Measurements from ENCODE around the gene CEP72. TPM values are rescaled to one million over a fixed set of nuclear protein-coding genes. Genes with fewer than 3 reads are reported as not detected.

The CEP72 gene
- total RNA-seq, 3 donors from 2014 or later: 1.9 to 10.5 (median 4.3) TPM

DNA sequence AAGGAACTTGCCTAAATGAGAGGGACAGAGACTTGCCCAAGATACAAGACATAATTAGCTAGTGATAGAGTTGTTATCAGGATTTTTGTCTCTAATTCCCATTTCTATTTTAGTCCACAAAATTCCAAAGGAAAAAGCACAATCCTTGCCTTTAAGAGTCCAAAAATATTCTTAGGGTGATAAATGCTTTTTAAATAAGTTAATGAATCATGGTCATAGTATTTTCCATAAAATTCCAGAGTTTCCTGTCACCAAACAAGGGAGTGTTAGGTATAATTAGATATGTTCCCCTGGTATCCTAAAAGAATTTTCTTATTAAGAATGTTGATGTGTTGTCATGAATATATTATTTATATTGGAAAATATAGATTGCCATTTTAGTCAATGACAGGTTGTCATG lies 21.8 kb upstream of the CEP72 start:
- no peak overlapping the region for H3K4me3 ChIP-seq
- no peak for DNase-seq (ENCODE audit: low spot score in 2 of 2)
- no peak overlapping the region for H3K27ac ChIP-seq
- no peaks in the 10 kb centered on the region for H3K9me3 ChIP-seq
- peaks cover 0 to 56% of the 10 kb centered on the region in 2 donors for H3K27me3 ChIP-seq
- H3K36me3 ChIP-seq: no peaks in the 10 kb centered on the region
- TF ChIP-seq, protein P1, sequence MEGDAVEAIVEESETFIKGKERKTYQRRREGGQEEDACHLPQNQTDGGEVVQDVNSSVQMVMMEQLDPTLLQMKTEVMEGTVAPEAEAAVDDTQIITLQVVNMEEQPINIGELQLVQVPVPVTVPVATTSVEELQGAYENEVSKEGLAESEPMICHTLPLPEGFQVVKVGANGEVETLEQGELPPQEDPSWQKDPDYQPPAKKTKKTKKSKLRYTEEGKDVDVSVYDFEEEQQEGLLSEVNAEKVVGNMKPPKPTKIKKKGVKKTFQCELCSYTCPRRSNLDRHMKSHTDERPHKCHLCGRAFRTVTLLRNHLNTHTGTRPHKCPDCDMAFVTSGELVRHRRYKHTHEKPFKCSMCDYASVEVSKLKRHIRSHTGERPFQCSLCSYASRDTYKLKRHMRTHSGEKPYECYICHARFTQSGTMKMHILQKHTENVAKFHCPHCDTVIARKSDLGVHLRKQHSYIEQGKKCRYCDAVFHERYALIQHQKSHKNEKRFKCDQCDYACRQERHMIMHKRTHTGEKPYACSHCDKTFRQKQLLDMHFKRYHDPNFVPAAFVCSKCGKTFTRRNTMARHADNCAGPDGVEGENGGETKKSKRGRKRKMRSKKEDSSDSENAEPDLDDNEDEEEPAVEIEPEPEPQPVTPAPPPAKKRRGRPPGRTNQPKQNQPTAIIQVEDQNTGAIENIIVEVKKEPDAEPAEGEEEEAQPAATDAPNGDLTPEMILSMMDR (IDR thresholded peaks at IDR 0.05): no peak
- TF ChIP-seq POLR2AphosphoS5 (IDR thresholded peaks at IDR 0.05): no peak
- no peak for TF ChIP-seq POLR2A (IDR thresholded peaks at IDR 0.05)
- intact Hi-C loops (cut with DNase I; ENCODE audit: low total_unique reads): no loop called here
- H3K4me1 ChIP-seq: no peaks in the 10 kb centered on the region

DNA sequence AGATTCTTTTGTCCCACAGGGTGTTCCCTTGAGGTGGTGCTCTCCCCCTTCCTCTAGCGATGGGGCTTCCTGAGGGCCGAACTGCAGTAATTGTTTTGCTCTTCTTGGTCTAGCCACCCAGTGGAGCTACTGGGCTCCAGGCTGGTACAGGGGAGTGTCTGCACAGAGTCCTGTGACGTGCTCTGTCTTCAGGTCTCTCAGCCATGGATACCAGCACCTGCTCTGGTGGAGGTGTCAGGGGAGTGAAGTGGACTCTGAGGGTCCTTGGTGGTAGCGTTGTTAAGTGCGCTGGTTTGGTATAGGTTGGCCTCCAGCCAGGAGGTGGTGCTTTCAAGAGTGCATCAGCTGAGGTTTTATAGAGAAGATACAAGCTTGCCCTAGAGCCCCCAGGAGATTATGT lies 20.4 kb upstream of the CEP72 start:
- TF ChIP-seq, protein P1 (IDR thresholded peaks at IDR 0.05): no peak
- TF ChIP-seq POLR2A (IDR thresholded peaks at IDR 0.05) (no peak), POLR2AphosphoS5 (IDR thresholded peaks at IDR 0.05) (no peak)
- Histone ChIP-seq H3K9me3 (no peaks in the 10 kb centered on the region), H3K27ac (no peak overlapping the region), H3K4me1 (no peaks in the 10 kb centered on the region), H3K4me3 (no peak overlapping the region), H3K27me3 (peaks cover 0 to 59% of the 10 kb centered on the region in 2 donors), H3K36me3 (no peaks in the 10 kb centered on the region)
- no peak for DNase-seq (ENCODE audit: low spot score in 2 of 2)
- intact Hi-C loops (cut with DNase I; ENCODE audit: low total_unique reads): no loop called here

DNA sequence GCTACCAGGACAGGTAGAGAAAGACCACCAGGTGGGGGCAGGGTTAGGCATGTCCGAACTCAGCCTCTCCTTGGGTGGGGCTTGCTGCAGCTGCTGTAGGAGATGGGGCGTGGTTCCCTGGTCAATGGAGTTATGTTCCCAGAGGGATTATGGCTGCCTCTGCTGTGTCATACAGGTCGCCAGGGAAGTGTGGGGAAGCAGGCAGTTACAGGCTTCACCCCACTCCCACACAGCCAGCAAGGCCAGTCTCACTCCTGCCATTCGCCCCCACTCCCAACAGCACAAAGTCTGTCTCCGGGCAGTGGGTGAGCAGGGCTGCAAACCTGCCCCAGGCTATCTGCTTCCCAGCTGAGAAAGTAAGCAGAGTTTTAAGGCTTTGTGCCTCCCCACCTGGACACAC lies 20.0 kb upstream of the CEP72 start:
- Histone ChIP-seq H3K36me3 (no peaks in the 10 kb centered on the region), H3K27ac (no peak overlapping the region), H3K27me3 (peaks cover 0 to 55% of the 10 kb centered on the region in 2 donors), H3K4me1 (no peaks in the 10 kb centered on the region), H3K9me3 (no peaks in the 10 kb centered on the region), H3K4me3 (no peak overlapping the region)
- DNase-seq (ENCODE audit: low spot score in 2 of 2): no peak
- intact Hi-C loops (cut with DNase I; ENCODE audit: low total_unique reads): no loop called here
- TF ChIP-seq POLR2AphosphoS5 (IDR thresholded peaks at IDR 0.05) (no peak), POLR2A (IDR thresholded peaks at IDR 0.05) (no peak)
- TF ChIP-seq, protein P1 (IDR thresholded peaks at IDR 0.05): no peak

DNA sequence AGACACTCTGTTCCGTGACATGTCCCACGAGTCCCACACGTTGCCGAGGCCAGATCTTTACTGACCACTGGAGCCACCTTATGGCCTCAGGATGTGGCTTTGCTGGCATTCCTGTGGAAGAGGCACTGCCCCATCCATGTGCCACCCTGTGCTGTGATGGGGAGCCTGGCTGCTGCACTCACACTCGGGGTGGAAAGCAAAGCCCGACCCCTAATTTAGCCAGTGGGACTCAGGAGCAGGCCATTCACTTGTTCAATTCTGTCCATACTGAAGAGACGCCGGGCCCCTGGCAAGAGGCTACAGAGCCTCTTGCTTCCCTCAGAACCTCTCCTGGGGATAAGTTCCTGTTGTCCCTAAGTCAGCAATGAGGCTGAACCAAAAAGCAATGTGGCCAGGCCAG lies 18.6 kb upstream of the CEP72 start:
- DNase-seq (ENCODE audit: low spot score in 2 of 2): no peak
- Histone ChIP-seq H3K36me3 (no peaks in the 10 kb centered on the region), H3K27ac (no peak overlapping the region), H3K4me1 (no peaks in the 10 kb centered on the region), H3K4me3 (no peak overlapping the region), H3K27me3 (peaks cover 0 to 43% of the 10 kb centered on the region in 2 donors), H3K9me3 (no peaks in the 10 kb centered on the region)
- intact Hi-C loops (cut with DNase I; ENCODE audit: low total_unique reads): no loop called here
- TF ChIP-seq, protein P1 (IDR thresholded peaks at IDR 0.05): no peak
- TF ChIP-seq POLR2A (IDR thresholded peaks at IDR 0.05): no peak
- TF ChIP-seq POLR2AphosphoS5 (IDR thresholded peaks at IDR 0.05): no peak

DNA sequence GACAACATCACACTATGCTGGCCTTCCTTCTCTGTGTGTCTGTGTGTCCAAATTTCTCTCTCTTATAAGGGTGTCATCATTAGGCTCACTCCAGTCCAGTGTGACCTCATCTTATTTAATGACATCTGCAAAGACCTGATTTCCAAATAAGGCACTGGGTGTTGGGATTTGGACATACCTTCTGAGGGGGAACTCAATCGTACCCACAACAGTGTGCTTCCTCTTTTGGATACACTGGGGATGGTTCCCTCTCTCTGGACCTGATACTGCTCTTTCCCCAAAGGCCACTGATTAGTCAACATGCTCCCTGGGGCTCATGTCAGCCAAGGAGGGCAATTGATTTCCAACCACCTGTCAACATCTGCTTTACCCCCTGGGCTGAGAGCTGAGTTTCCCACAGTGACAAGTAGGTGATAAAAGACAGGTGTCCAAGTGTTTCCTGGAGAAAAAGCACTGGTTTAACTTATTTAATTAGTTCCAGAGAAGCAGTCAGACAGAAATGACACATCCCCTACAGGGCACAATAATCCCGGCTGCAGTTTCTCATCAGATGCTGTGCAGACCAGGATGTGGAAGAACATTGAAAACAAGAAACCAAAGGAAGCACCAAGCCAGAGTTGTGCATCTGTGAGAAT lies 17.8 kb upstream of the CEP72 start:
- H3K4me1 ChIP-seq: no peaks in the 10 kb centered on the region
- H3K27ac ChIP-seq: no peak overlapping the region
- intact Hi-C loops (cut with DNase I; ENCODE audit: low total_unique reads): no loop called here
- DNase-seq (ENCODE audit: low spot score in 2 of 2): no peak
- H3K27me3 ChIP-seq: peaks cover 3 to 42% of the 10 kb centered on the region in 2 donors
- no peaks in the 10 kb centered on the region for H3K9me3 ChIP-seq
- no peaks in the 10 kb centered on the region for H3K36me3 ChIP-seq
- no peak for TF ChIP-seq POLR2A (IDR thresholded peaks at IDR 0.05)
- TF ChIP-seq POLR2AphosphoS5 (IDR thresholded peaks at IDR 0.05): no peak
- TF ChIP-seq, protein P1 (IDR thresholded peaks at IDR 0.05): no peak
- no peak overlapping the region for H3K4me3 ChIP-seq

Measured in breast epithelium (tissue), 4 donors.